NCI-H82 treated with DMSO at 0.1 percent for 48 hours (cell line): ENCODE measurements around the gene NXPE4.

Experiments used
- DNase-seq: peaks from one replicate; lab custom pipeline; 2025; ENCODE audit not compliant: unreplicated experiment; lab: John Stamatoyannopoulos, UW

NXPE4 gene

GRCh38 chr11:114563077-114563476 is 32.5 kb downstream of the NXPE4 start:
- no peak for DNase-seq

- no peak for DNase-seq
Observed at GRCh38 chr11:114562166-114562916, 33.2 kb downstream of the NXPE4 start.

GRCh38 chr11:114559425-114560310 is 35.9 kb downstream of the NXPE4 start, which contains the start of gene NXPE1:
TSS of gene NXPE1 (minus strand) at chr11:114559881. CDS start at chr11:114551201, 8,680 bp downstream.
- DNase-seq, result no peak

- no peak for DNase-seq
Observed at GRCh38 chr11:114556135-114556534, 39.5 kb downstream of the NXPE4 start.

GRCh38 chr11:114553642-114554041 is 41.9 kb downstream of the NXPE4 start:
- no peak for DNase-seq

- no peak for DNase-seq
Observed at GRCh38 chr11:114551060-114551459, 44.5 kb downstream of the NXPE4 start.

- DNase-seq, result no peak
Observed at GRCh38 chr11:114525682-114526081, 69.9 kb downstream of the NXPE4 start.

- DNase-seq, result no peak
Observed at GRCh38 chr11:114524122-114524521, 71.5 kb downstream of the NXPE4 start.

GRCh38 chr11:114522818-114523217 is 72.8 kb downstream of the NXPE4 start:
- DNase-seq, result no peak
